NK-92 (cell line): ENCODE results near the gene MIB2.
"Not testable (repeated sequence)": the region's sequence is repeated elsewhere in the genome, so short reads cannot be mapped to it uniquely, and the experiment has no call there.

ENCODE experiments used
- DNase-seq: peaks from one replicate; lab custom pipeline; 2025; ENCODE audit not compliant: unreplicated experiment; lab: John Stamatoyannopoulos, UW

The MIB2 gene

GRCh38 chr1:1615256-1616044, at the start of gene MIB2:
Gene MIB2, plus strand, starts transcription at chr1:1615500. Its CDS starts 7,953 bp downstream, at chr1:1623453.
- peak; percentile 84 for DNase-seq

GRCh38 chr1:1567152-1567875, 48.0 kb upstream of the MIB2 start:
- no peak for DNase-seq

- DNase-seq: no peak
Observed at GRCh38 chr1:1567891-1568291, 47.4 kb upstream of the MIB2 start.

- no peak for DNase-seq
Observed at GRCh38 chr1:1569341-1569740, 46.0 kb upstream of the MIB2 start.

GRCh38 chr1:1573843-1574720, 41.2 kb upstream of the MIB2 start:
- no peak for DNase-seq

GRCh38 chr1:1574721-1575537, 40.4 kb upstream of the MIB2 start, which contains the start of gene SSU72:
Gene SSU72, minus strand, starts transcription at chr1:1574863. Its CDS starts 306 bp downstream, at chr1:1574557.
- DNase-seq: peak; percentile 73

- no peak for DNase-seq
Observed at GRCh38 chr1:1577367-1578011, 37.8 kb upstream of the MIB2 start.

GRCh38 chr1:1578371-1578940, 36.8 kb upstream of the MIB2 start:
- no peak for DNase-seq

GRCh38 chr1:1582585-1583346, 32.5 kb upstream of the MIB2 start:
- DNase-seq: no peak

- DNase-seq: no peak
Observed at GRCh38 chr1:1583347-1584010, 31.8 kb upstream of the MIB2 start.

GRCh38 chr1:1591452-1591851, 23.8 kb upstream of the MIB2 start:
- no peak for DNase-seq

GRCh38 chr1:1593834-1594601, 21.3 kb upstream of the MIB2 start:
- DNase-seq: no peak

- DNase-seq: no peak
Observed at GRCh38 chr1:1594602-1595260, 20.6 kb upstream of the MIB2 start.

GRCh38 chr1:1595341-1595740, 20.0 kb upstream of the MIB2 start:
- DNase-seq: not testable (repeated sequence)

- no peak for DNase-seq
Observed at GRCh38 chr1:1596493-1597274, 18.6 kb upstream of the MIB2 start.

- no peak for DNase-seq
Observed at GRCh38 chr1:1597275-1597930, 17.9 kb upstream of the MIB2 start.
